ENCODE results near the gene RAC3.

Gene RAC3

DNA sequence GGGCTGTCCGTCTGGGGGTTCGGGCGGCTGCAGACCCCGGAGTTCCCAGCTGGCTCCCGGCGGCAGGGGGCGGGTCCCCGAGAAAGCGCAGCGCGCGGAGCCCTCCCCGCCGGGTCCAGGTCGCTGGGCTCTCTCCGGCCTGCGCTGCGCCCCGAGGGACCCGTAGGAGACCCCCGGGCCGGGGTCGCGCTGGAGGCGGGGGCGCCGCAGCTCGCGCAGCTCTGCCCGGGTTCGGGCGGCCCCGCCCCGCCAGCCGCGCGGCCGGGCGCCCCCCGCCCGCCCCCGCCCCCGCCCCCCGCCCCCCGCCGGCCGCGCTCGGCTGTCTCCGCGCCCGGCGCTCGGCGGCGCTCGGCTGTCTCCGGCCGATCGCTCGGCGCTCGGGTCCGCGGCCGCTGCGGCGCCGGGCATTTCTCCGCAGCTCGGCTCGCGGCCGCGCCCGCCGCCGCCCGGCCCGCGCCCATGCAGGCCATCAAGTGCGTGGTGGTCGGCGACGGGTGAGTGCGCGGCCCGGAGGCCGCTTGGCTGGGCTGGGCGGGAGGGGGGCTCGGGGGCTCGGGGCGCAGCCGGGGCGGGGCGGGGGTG is at the start of gene RAC3:
Gene RAC3, plus strand, starts transcription at position 376 of the 582 bp plus-strand sequence. Its CDS starts 84 bp downstream, at position 460.
- DNase-seq (ENCODE audit: low read depth in 2 of 3, low spot score in 2 of 3), result no peak

- no peak for DNase-seq (ENCODE audit: low read depth in 2 of 3, low spot score in 2 of 3)
These were observed 48.4 kb upstream of the RAC3 start for GRCh38 chr17:81983011-81983638.

- no peak for DNase-seq (ENCODE audit: low read depth in 2 of 3, low spot score in 2 of 3)
These were observed 47.7 kb upstream of the RAC3 start for GRCh38 chr17:81983639-81984373.

GRCh38 chr17:81984773-81985410 is 46.6 kb upstream of the RAC3 start:
- no peak for DNase-seq (ENCODE audit: low read depth in 2 of 3, low spot score in 2 of 3)

GRCh38 chr17:81986606-81987005 is 44.9 kb upstream of the RAC3 start:
- no peak for DNase-seq (ENCODE audit: low read depth in 2 of 3, low spot score in 2 of 3)

GRCh38 chr17:81987161-81987770 is 44.2 kb upstream of the RAC3 start:
- DNase-seq (ENCODE audit: low read depth in 2 of 3, low spot score in 2 of 3), result no peak

GRCh38 chr17:81990836-81991683 is 40.4 kb upstream of the RAC3 start:
- DNase-seq (ENCODE audit: low read depth in 2 of 3, low spot score in 2 of 3), result no peak

GRCh38 chr17:81991684-81992305 is 39.7 kb upstream of the RAC3 start:
- DNase-seq (ENCODE audit: low read depth in 2 of 3, low spot score in 2 of 3), result no peak

- DNase-seq (ENCODE audit: low read depth in 2 of 3, low spot score in 2 of 3), result no peak
These were observed 39.0 kb upstream of the RAC3 start for GRCh38 chr17:81992306-81993102.

- DNase-seq (ENCODE audit: low read depth in 2 of 3, low spot score in 2 of 3), result no peak
These were observed 37.5 kb upstream of the RAC3 start for GRCh38 chr17:81993729-81994592.

DNA sequence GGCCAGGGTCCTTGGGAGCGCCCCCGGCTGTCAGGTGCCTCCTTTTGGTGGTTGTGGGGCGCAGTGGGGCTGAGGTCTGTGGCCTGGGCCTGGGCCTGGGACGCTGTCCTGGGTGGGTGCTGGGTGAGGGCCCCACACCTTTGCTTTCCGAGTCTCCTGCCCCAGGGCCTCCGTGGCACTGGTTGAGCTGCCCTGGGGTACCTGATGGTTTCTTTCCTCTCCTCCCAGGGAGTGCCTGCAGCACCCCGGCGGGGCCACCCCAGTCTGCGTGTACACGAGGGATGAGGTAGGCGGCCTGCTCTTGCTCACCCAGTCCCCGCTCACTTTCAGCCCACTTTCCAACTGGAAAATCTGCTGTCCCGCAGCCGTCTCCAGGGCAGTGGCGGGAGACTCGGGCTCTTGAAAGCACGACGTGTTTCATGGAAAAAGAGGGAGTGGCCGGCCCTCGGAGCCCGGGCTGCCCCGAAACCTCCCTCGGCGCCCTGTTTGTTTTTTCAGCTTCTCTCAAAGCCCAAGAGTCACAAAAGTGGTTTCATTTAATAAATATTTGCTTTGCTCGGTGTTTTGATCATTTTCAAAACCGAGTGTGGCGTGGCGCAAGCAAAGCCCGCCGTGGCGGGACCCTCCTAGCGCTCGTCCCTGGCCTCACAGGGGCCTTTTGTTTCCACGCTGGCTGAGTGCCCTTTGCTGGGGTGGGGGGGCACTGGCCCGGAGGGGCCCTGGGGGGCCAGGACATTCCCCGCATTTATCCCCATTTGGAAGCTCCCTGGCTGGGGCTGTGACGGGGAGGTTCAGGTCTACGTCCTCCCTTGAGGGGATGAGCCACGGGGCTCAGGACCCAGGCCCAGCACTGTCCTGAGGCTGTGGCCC is 36.6 kb upstream of the RAC3 start:
- DNase-seq (ENCODE audit: low read depth in 2 of 3, low spot score in 2 of 3), result no peak

DNA sequence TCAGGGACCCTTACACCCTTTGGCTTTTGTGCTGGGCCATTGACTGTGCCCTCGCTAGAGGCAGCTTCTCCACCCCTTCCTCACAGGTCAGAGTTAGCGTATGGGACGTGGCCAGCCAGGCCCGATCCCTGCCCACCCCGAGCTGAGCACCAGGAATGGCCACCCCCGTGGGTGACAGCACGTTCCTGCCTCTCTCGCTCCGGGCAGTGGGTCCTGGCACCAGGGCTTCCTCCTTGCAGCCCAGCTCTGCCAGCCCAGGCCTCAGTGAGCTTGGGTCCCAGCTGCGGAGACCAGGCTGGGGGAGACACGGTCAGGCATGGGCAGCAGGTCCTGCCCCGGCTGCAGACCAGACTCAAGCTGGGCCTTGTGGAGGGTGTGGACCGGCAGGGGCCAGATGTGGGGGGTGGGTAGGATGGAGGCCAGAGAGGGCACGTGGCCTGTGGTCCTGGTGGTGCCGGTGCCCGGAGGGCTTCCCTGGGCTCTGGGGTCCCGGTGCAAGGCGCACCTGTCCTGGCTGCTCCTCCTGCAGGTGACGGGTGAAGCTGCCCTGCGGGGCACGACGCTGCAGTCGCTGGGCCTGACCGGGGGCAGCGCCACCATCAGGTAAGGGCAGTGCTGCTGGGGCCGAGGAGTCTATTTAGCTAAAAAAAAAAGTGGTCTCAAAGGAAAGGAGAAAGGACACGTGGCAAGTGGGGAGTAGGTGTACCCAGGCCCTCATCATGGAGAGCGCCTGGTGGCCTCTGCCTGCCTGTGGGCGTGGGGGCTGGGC is 35.8 kb upstream of the RAC3 start:
- DNase-seq (ENCODE audit: low read depth in 2 of 3, low spot score in 2 of 3), result no peak

- no peak for DNase-seq (ENCODE audit: low read depth in 2 of 3, low spot score in 2 of 3)
These were observed 35.2 kb upstream of the RAC3 start for GRCh38 chr17:81996232-81996756.

- no peak for DNase-seq (ENCODE audit: low read depth in 2 of 3, low spot score in 2 of 3)
These were observed 34.6 kb upstream of the RAC3 start for GRCh38 chr17:81996757-81997441.

DNA sequence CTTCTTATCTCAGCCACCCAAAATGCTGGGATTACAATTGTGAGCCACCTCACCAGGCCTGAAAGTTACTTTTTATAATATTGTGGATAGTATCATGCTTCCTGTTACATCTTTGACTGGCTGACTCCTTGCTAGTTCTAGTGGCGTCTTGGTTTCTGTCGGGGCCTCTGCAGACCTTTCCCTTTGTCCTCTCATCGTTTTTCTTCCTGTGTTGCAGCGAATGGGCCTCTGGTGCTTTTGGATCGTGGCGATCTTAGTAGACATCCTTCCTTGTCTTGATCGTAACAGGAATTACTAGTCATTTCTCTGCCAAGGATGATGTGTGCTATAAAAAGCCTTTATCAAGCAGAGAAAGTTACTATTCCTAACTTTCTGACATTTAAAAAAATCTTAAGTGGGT is 33.3 kb upstream of the RAC3 start:
- no peak for DNase-seq (ENCODE audit: low read depth in 2 of 3, low spot score in 2 of 3)

Data from activated CD8-positive, alpha-beta memory T cell treated with anti-CD3 and anti-CD28 coated beads for 48 hours (primary cell).